ENCODE results near the gene ENDOV. TPM values are rescaled to one million over a fixed set of nuclear protein-coding genes. Genes with fewer than 3 reads are reported as not detected.

The ENDOV gene
- total RNA-seq: 28.2 TPM

DNA sequence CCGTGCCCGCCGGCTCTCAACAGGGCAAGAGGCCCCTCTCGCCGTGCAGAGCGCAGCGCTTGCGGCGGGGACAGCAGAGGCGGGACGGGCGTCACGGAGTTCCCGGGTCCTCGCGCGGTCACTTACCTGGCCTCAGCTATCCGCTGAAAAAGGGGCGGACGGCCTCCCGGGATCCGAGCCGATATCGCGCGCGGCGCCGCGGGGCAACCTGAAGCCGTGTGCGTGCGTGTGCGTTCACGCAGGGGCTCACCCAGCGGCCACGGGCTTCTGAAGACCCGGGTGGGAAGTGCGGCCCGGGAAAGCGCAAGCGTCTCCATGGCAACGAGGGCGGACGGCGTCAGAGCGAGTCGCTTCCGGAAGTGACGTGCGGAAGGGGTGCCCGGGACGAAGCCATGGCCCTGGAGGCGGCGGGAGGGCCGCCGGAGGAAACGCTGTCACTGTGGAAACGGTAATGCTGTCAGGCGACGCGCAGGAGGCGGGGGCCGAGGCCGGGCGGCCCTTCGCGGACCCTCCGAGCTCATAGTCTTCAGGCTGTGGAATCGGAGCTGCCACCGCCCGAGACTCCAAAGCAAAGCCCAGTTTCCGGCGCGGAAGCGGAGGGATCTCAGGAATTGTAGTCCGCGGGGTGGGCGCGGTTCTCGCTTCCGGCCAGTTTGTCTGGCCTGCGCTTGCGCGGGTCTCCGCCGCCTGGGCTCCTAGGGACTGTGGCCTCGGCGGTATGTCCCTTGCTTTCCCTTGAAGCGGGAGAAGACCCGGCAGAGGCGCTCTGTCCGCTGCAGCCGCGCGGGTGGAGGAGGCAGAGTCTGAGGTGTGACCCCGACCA lies at the start of gene ENDOV:
ENDOV (plus strand) TSS at position 365 of the 823 bp plus-strand sequence; CDS start at position 393, 28 bp downstream.

DNA sequence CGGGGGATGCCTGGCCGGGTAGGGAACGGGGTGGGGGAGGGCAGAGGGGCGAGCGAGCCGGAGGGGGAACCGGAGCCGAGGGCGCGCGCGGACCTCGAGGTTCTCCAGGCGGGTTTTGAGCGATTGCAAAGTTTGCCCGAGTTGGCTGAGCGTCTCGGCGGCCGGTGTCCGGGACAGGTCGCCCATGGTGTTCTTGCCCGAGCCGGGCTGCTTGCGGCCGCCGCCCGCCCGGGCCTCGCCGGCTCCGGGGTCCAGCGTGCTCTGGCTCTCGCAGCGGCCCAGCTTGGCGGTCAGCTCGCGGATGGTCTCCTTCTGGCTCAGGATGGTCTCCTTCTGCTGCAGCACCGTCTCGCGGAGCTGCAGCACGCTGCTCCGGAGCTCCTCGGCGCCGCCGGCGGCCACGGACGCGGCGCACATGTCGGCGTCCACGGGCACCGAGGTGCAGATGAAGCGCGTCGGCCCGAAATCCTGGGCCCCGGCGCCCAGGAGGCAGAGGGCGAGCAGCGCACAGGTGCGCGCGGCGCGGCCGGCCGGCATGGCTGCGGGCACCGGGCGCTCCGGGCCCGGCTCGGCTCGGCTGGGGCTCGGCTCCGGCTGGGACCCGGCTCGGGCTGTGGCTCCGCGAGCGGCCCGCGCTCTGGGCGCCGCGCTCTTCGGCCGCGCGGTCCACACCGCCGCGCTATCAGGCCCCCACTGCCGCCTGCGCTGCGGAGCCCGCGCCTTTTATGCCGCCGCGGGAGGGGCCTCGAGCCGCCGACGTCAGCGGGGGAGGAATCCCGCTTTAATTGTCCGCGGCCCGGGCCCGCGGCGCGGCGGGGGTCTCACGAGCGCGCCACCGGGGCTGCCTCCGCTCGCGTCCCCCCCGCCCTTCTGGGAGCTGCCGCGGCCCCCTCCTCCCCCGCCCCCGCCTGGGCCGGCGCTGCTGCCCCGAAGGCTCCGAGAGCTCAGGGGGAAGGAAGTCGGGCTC lies 61.2 kb downstream of the ENDOV start, which contains the start of gene NPTX1:
NPTX1 (minus strand) TSS at position 698 of the 967 bp plus-strand sequence; CDS start at position 537, 161 bp downstream.

Small RNA genes within 50 kb of the gene (small RNA-seq; reads per million reads assigned to genes)
- gene MIR4730 (ENCODE audit: low replicate concordance): not detected

Other genes with a start within 250 kb of the ENDOV start
- 0.31 TPM for gene CARD14, start 245.1 kb upstream of the ENDOV start, total RNA-seq
- gene SGSH, start 194.8 kb upstream of the ENDOV start, total RNA-seq: 7.2 TPM
- 14.7 TPM for gene SLC26A11, start 194.7 kb upstream of the ENDOV start, total RNA-seq
- gene RNF213, start 154.3 kb upstream of the ENDOV start, total RNA-seq: 38.8 TPM
- 19.7 TPM for gene NPTX1, start 61.4 kb downstream of the ENDOV start, total RNA-seq
- gene RPTOR, start 129.7 kb downstream of the ENDOV start, total RNA-seq: 45.4 TPM

All from parietal lobe (tissue), 2 donors.